ENCODE measurements around the gene LCAT. TPM values are rescaled to one million over a fixed set of nuclear protein-coding genes. Genes with fewer than 3 reads are reported as not detected.

Gene LCAT, protein sequence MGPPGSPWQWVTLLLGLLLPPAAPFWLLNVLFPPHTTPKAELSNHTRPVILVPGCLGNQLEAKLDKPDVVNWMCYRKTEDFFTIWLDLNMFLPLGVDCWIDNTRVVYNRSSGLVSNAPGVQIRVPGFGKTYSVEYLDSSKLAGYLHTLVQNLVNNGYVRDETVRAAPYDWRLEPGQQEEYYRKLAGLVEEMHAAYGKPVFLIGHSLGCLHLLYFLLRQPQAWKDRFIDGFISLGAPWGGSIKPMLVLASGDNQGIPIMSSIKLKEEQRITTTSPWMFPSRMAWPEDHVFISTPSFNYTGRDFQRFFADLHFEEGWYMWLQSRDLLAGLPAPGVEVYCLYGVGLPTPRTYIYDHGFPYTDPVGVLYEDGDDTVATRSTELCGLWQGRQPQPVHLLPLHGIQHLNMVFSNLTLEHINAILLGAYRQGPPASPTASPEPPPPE
- total RNA-seq (10 to 100 TPM; 43.9 to 47.8 TPM), polyA plus RNA-seq (100 to 1,000 TPM in 1 of 2 donors, 10 to 100 TPM in 1; 10.6 to 178 TPM)
- long read RNA-seq, donor 1, transcript LCAT-204 (5 exons, 1,240 nt) = major isoform, 34 of 48 reads
- long read RNA-seq, donor 1, partial matches to known transcripts = 5 of 48 reads
- long read RNA-seq, donor 1, other reads (novel, unspliced or antisense) = 9 of 48 reads
- long read RNA-seq, donor 2, transcript LCAT-204 (5 exons, 1,240 nt) = major isoform, 22 of 41 reads
- long read RNA-seq, donor 2, partial matches to known transcripts = 9 of 41 reads
- long read RNA-seq, donor 2, other reads (novel, unspliced or antisense) = 9 of 41 reads

DNA sequence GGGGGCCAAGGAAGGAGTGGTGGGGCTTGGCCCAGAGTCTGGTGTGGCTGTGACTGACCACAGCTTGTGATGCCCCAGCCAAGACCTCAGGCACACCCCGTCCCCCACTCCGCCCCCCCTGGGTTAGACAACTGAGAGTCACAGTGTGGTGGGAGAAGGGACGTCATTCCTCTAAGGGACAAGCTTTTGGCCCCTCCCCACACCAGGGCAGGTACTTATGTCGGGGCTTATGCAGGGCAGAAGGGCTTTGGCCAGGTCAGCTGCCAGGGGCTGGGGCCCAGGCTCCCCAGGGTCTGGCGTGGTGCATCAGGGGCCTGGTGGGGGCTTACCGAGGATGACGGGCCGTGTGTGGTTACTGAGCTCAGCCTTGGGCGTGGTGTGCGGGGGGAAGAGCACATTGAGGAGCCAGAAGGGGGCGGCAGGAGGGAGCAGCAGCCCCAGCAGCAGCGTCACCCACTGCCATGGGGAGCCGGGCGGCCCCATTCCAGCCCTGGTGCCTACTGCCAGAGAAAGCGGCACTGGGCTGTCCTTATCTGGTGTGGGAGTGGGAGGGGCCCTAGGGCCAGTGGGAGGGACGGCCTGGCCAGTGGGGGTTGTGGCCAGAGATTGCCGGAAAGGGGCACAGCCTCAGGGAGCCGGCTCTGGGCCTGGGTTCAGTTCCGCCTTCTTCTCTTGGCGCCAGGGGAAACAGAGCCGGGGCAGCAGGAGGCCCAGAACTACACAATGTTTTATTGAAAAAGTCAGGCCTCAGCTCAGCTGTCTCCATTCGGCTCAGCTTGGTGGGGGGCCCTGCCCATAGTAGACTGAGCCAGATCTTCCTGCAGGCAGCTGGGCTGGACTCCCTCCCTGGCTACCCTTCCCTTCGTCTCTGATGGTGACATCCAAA lies at the start of gene LCAT:
TSS of gene LCAT (minus strand) at position 502 of the 886 bp plus-strand sequence. CDS start at position 483, 19 bp downstream.
- no peak within 1 kb of the TSS for H3K4me3 ChIP-seq (ENCODE audit: low read length in 2 of 2)
- DNase-seq (peak; percentile 89 to 90), ATAC-seq (ENCODE audit: low FRiP score) (peak; percentile 82)
- no peaks in the 10 kb centered on the region for H3K9me3 ChIP-seq (ENCODE audit: control insufficient read depth, low read length)
- no peaks in the 10 kb centered on the region for H3K4me1 ChIP-seq (ENCODE audit: control insufficient read depth in 1 of 2, insufficient read depth in 2 of 2, low read length in 2 of 2)
- no peaks in the 10 kb centered on the region for H3K27me3 ChIP-seq (ENCODE audit: control insufficient read depth in 1 of 2, insufficient read depth in 2 of 2, low read length in 1 of 2)
- H3K27ac ChIP-seq (ENCODE audit: low read depth in 1 of 2, low read length in 2 of 2) = peak within 1 kb of the TSS in 1 of 2 donors; percentile 53
- H3K36me3 ChIP-seq (ENCODE audit: control insufficient read depth in 1 of 2, insufficient read depth in 2 of 2, low read length in 1 of 2) = peaks cover 4 to 28% of the 10 kb centered on the region in 2 donors
- 14 to 18% methylated on average over 19 to 23 of the region's 23 CpGs for WGBS, 2 donors
- intact Hi-C loops (cut with DNase I) = no loop called here

DNA sequence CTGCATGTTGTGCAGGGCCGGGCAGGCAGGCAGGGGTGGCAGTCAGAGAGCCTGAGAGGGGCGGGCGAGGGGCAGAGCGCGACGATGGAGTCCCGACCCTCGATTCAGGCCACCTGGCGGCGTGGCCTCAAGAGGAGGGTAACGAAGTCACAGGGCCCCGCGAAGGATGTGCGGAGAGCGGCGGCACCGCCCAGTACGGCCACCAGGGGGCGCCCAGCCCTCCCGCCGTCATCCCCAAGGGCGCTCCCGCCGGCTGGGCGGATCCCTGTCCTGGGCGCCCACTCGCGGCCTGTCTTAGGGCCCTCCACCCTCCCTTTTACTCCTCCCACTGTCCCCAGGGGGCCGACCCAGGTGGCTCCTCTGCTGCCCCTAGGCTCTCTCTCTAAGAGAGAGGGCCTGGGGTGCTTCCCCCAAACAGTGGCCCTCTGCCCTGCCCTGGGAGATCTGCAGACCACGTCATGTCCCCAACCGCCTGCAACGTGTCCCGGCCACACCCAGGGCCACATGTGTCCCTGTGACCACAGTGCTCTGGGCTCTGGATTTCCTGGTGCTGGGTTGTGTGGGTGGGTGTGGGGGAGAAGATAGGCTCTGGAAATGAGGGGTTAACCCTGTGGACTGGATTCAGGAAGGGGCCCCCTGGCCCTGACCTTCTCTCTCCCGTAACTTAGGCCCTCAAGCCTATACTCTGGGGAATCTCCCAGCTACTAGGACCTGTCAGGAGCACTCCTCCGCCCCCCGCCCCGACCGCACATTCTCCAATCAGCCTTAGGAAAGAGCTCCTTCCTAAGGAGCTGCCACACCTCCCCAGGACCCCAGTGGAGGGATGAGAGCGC lies 49.5 kb upstream of the LCAT start:
- Histone ChIP-seq H3K4me1 (ENCODE audit: control insufficient read depth in 1 of 2, insufficient read depth in 2 of 2, low read length in 2 of 2) (no peaks in the 10 kb centered on the region), H3K9me3 (ENCODE audit: control insufficient read depth, low read length) (no peaks in the 10 kb centered on the region), H3K36me3 (ENCODE audit: control insufficient read depth in 1 of 2, insufficient read depth in 2 of 2, low read length in 1 of 2) (no peaks in the 10 kb centered on the region), H3K4me3 (ENCODE audit: low read length in 2 of 2) (no peak overlapping the region), H3K27me3 (ENCODE audit: control insufficient read depth in 1 of 2, insufficient read depth in 2 of 2, low read length in 1 of 2) (no peaks in the 10 kb centered on the region), H3K27ac (ENCODE audit: low read depth in 1 of 2, low read length in 2 of 2) (no peak overlapping the region)
- peak; percentile 90 to 93 for DNase-seq
- WGBS, 2 donors = 15 to 24% methylated on average over 22 to 39 of the region's 39 CpGs
- peak; percentile 95 for ATAC-seq (ENCODE audit: low FRiP score)
- intact Hi-C loops (cut with DNase I) = loop anchor here (1.0 to 2.0 kb wide), 3 partner anchors 47 to 236 kb away; no protein-coding TSS in a partner anchor

DNA sequence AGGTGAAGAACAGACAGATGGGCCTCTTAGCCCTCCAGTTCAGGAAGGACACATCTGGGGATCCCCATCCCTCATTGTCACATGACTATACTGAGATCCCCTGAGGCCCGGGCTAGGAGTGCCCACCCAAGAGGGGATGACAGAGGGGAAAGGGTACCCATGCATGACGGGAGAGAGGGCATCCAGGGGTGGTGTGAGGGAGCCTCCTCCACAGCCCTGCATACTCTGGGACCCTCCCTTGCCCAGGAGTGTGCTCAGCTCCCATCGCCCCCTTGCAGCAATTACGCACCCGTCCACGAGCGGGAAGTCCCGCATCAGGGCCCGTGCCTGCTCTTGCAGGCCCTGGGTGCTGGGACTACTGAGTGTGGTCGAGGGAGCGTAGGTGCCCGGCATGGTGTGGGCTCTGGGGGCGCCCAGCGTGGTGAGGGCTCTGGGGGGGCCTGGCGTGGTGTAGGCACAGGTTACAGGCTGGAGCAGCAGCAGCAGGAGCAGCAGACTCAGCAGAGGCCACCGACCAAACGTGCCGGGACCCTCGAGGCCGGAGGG lies 48.8 kb upstream of the LCAT start:
- Histone ChIP-seq H3K4me1 (ENCODE audit: control insufficient read depth in 1 of 2, insufficient read depth in 2 of 2, low read length in 2 of 2) (no peaks in the 10 kb centered on the region), H3K36me3 (ENCODE audit: control insufficient read depth in 1 of 2, insufficient read depth in 2 of 2, low read length in 1 of 2) (no peaks in the 10 kb centered on the region), H3K9me3 (ENCODE audit: control insufficient read depth, low read length) (no peaks in the 10 kb centered on the region), H3K27me3 (ENCODE audit: control insufficient read depth in 1 of 2, insufficient read depth in 2 of 2, low read length in 1 of 2) (no peaks in the 10 kb centered on the region), H3K4me3 (ENCODE audit: low read length in 2 of 2) (no peak overlapping the region), H3K27ac (ENCODE audit: low read depth in 1 of 2, low read length in 2 of 2) (no peak overlapping the region)
- 71 to 75% methylated on average over 20 of the region's 20 CpGs for WGBS, 2 donors
- intact Hi-C loops (cut with DNase I) = loop anchor here (1.0 to 2.0 kb wide), 3 partner anchors 48 to 237 kb away; no protein-coding TSS in a partner anchor
- no peak for DNase-seq
- ATAC-seq (ENCODE audit: low FRiP score) = peak; percentile 26

DNA sequence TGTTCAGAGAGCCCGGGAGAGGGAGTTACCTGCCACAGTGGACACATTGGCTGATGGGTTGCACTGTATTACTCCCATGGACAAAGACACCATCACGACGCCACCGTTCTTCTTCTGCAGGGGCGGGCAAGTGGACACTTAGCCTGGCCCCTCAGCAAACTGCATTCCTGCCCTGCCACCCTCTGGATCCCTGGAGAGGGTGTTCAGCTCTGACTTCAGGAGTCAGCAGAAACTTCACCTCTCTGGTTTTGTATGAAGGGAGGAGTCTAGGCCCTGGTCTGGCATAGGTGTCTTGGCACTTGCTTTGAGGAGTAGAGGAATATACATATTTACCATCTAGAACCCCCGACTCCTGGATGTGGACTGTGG lies 46.1 kb upstream of the LCAT start:
- 87% methylated on average over 6 of the region's 6 CpGs for WGBS, 2 donors
- ATAC-seq (ENCODE audit: low FRiP score) = no peak
- Histone ChIP-seq H3K27me3 (ENCODE audit: control insufficient read depth in 1 of 2, insufficient read depth in 2 of 2, low read length in 1 of 2) (no peaks in the 10 kb centered on the region), H3K36me3 (ENCODE audit: control insufficient read depth in 1 of 2, insufficient read depth in 2 of 2, low read length in 1 of 2) (no peaks in the 10 kb centered on the region), H3K4me3 (ENCODE audit: low read length in 2 of 2) (no peak overlapping the region), H3K4me1 (ENCODE audit: control insufficient read depth in 1 of 2, insufficient read depth in 2 of 2, low read length in 2 of 2) (no peaks in the 10 kb centered on the region), H3K9me3 (ENCODE audit: control insufficient read depth, low read length) (no peaks in the 10 kb centered on the region), H3K27ac (ENCODE audit: low read depth in 1 of 2, low read length in 2 of 2) (no peak overlapping the region)
- DNase-seq = no peak
- intact Hi-C loops (cut with DNase I) = no loop called here

DNA sequence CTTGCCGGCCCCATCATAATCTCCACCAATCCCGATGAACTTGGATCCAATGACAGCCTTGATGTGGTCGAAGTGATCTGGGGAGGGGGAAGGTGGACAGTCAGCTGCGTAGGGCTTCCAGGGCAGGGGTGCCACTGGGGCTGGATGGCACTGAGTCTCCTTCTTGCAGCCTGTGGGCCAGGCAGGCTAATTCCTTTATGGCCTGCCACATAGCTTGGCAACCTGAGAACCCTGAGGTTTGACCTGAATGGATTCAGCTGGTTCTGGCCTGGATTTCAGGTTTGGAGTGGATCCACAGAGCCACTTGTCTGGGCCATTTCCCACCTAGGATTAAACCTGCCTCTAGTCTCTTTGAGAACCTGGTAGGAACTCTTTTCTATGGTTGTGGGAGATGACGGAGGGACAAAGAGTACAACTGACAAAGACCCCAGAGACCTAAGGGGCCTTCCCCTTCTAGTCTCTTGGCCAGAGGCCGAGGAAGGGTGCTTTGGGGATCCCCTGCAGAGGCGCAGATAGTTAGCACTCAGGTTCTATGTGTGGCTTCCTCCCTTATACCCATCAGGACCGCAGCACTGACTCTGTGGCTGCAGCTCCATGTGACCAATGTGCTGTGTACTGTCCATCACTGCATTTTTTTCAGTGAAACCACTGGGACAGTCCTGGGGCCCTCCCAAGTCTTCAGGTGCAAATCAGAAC lies 45.5 kb upstream of the LCAT start:
- intact Hi-C loops (cut with DNase I) = no loop called here
- ATAC-seq (ENCODE audit: low FRiP score) = no peak
- WGBS, 2 donors = 85 to 86% methylated on average over 8 of the region's 8 CpGs

DNA sequence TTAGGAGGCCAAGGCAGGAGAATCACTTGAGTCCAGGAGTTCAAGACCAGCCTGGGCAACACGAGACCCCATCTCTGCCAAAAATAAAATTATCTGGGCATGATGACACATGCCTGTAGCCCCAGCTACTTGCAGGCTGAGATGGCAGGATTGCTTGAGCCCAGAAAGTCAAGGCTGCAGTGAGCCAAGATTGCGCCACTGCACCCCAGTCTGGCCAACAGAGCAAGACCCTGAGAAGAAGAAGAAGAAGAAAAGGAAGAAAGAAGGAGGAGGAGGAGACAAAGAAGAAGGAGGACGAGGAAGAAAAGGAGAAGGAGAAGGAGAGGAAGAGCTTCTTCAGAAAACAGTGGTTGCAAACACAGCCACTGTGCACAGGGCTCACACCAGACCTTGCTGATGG lies 44.8 kb upstream of the LCAT start:
- DNase-seq (no peak), ATAC-seq (ENCODE audit: low FRiP score) (no peak)
- intact Hi-C loops (cut with DNase I) = no loop called here
- Histone ChIP-seq H3K4me1 (ENCODE audit: control insufficient read depth in 1 of 2, insufficient read depth in 2 of 2, low read length in 2 of 2) (no peaks in the 10 kb centered on the region), H3K9me3 (ENCODE audit: control insufficient read depth, low read length) (no peaks in the 10 kb centered on the region), H3K4me3 (ENCODE audit: low read length in 2 of 2) (no peak overlapping the region), H3K27ac (ENCODE audit: low read depth in 1 of 2, low read length in 2 of 2) (no peak overlapping the region), H3K27me3 (ENCODE audit: control insufficient read depth in 1 of 2, insufficient read depth in 2 of 2, low read length in 1 of 2) (no peaks in the 10 kb centered on the region), H3K36me3 (ENCODE audit: control insufficient read depth in 1 of 2, insufficient read depth in 2 of 2, low read length in 1 of 2) (no peaks in the 10 kb centered on the region)
- WGBS, 2 donors = 71 to 83% methylated on average over 3 of the region's 3 CpGs

More for the DNA sequence above, 45.5 kb upstream of the LCAT start:
- Histone ChIP-seq H3K27ac (ENCODE audit: low read depth in 1 of 2, low read length in 2 of 2) (no peak overlapping the region), H3K36me3 (ENCODE audit: control insufficient read depth in 1 of 2, insufficient read depth in 2 of 2, low read length in 1 of 2) (no peaks in the 10 kb centered on the region), H3K27me3 (ENCODE audit: control insufficient read depth in 1 of 2, insufficient read depth in 2 of 2, low read length in 1 of 2) (no peaks in the 10 kb centered on the region), H3K4me3 (ENCODE audit: low read length in 2 of 2) (no peak overlapping the region), H3K9me3 (ENCODE audit: control insufficient read depth, low read length) (no peaks in the 10 kb centered on the region), H3K4me1 (ENCODE audit: control insufficient read depth in 1 of 2, insufficient read depth in 2 of 2, low read length in 2 of 2) (no peaks in the 10 kb centered on the region)
- no peak for DNase-seq

DNA sequence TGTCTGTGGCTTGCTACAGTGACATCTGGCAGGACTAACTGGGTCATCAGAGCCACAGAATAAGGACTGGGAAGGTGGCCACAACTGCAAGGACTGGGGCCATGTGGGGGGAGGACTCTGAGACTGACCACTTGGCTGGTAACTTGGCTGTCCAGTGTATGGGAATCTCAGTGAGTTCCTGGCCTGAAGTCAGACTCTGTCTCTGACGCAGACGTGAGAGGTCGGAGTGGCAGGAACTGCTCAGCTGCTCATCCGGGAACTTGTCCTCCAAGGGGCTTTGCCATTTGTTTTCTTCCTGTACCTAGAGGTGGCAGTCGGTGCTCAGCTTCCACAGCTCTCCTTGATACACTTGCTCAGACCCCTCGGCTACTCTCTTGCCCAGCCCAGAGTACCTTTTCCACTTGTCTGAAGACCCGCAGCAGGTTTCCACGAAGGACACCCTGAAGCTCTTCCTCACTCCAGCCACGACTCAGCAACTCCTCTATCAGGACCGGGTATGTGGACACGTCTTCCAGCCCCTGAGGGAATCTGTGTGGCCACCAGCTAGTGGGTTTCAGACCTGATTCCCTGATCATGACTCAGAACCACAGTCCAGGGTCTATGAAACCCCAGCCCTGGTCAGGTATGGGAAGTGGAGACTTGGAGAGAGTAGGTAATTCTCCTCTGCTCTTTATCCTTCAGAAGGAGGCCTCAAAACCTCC lies 43.7 kb upstream of the LCAT start:
- ATAC-seq (ENCODE audit: low FRiP score) = no peak
- Histone ChIP-seq H3K4me1 (ENCODE audit: control insufficient read depth in 1 of 2, insufficient read depth in 2 of 2, low read length in 2 of 2) (no peaks in the 10 kb centered on the region), H3K4me3 (ENCODE audit: low read length in 2 of 2) (no peak overlapping the region), H3K27ac (ENCODE audit: low read depth in 1 of 2, low read length in 2 of 2) (no peak overlapping the region), H3K9me3 (ENCODE audit: control insufficient read depth, low read length) (no peaks in the 10 kb centered on the region), H3K27me3 (ENCODE audit: control insufficient read depth in 1 of 2, insufficient read depth in 2 of 2, low read length in 1 of 2) (no peaks in the 10 kb centered on the region), H3K36me3 (ENCODE audit: control insufficient read depth in 1 of 2, insufficient read depth in 2 of 2, low read length in 1 of 2) (no peaks in the 10 kb centered on the region)
- WGBS, 2 donors = 73 to 77% methylated on average over 11 of the region's 11 CpGs
- intact Hi-C loops (cut with DNase I) = no loop called here
- DNase-seq = no peak

All from aorta (tissue), 5 donors.